ENCODE data around the gene GALNT4.

GALNT4 gene

GRCh38 chr12:89538897-89539296, 14.3 kb upstream of the GALNT4 start:
- H3K27ac ChIP-seq = no peak overlapping the region
- ChIA-PET CTCF (interaction anchor here (0.6 kb wide), 1 partner anchor 92 kb away, joined by 3 read pairs; no protein-coding TSS in a partner anchor), POLR2A (ENCODE audit: low non-redundant PET) (no interaction called here)
- TF ChIP-seq CTCF (conservative IDR thresholded peaks at IDR 0.05; ENCODE audit: low read depth) = no peak
- no peak for DNase-seq (ENCODE audit: low spot score)

- POLR2A ChIA-PET (ENCODE audit: low non-redundant PET) = no interaction called here
Measured at GRCh38 chr12:89537389-89537788, 12.8 kb upstream of the GALNT4 start.

DNA sequence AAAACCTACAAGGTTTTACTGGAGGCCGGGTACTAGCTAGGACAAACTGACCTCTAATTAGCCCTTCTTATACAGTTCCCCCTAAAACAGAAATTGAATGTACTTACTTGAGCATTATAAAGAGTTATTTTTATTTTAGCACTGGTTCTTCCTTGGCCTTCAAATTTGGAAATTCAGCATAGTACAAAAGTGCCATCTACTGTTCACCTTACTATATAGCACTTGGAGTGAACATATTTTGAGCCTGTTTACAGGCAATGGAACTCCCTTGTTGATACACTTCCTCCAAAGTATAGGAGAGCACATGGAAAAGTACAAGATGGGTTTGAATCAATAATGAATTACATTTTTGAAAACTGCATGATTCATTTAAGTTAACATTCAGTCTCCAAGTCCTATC, 5.1 kb upstream of the GALNT4 start:
- TF ChIP-seq CTCF (conservative IDR thresholded peaks at IDR 0.05; ENCODE audit: low read depth) = peak; percentile 77
- no peak overlapping the region for H3K27ac ChIP-seq
- ChIA-PET CTCF (interaction anchor here (0.7 to 1.1 kb wide), 3 partner anchors 14 to 68 kb away, joined by 3 to 4 read pairs (median 3); no protein-coding TSS in a partner anchor), POLR2A (ENCODE audit: low non-redundant PET) (no interaction called here)
- peak; percentile 55 for DNase-seq (ENCODE audit: low spot score)

More at GRCh38 chr12:89537389-89537788, 12.8 kb upstream of the GALNT4 start:
- DNase-seq (ENCODE audit: low spot score) = no peak
- CTCF ChIA-PET = no interaction called here
- H3K27ac ChIP-seq = no peak overlapping the region
- TF ChIP-seq CTCF (conservative IDR thresholded peaks at IDR 0.05; ENCODE audit: low read depth) = no peak

- no peak for DNase-seq (ENCODE audit: low spot score)
- ChIA-PET POLR2A (ENCODE audit: low non-redundant PET) (no interaction called here), CTCF (interaction anchor here (0.6 to 1.5 kb wide), 3 partner anchors 15 to 509 kb away, joined by 4 to 5 read pairs (median 4); no protein-coding TSS in a partner anchor)
- H3K27ac ChIP-seq = no peak overlapping the region
- no peak for TF ChIP-seq CTCF (conservative IDR thresholded peaks at IDR 0.05; ENCODE audit: low read depth)
Measured at GRCh38 chr12:89528434-89528833, 3.8 kb upstream of the GALNT4 start.

GRCh38 chr12:89525824-89526770, 1.5 kb upstream of the GALNT4 start, which contains the start of gene POC1B:
Gene POC1B, minus strand, starts transcription at chr12:89526047. Its CDS starts 152 bp downstream, at chr12:89525895.
- CTCF ChIA-PET = interaction anchor here (0.6 to 1.9 kb wide), 4 partner anchors 46 to 971 kb away, joined by 4 to 10 read pairs (median 8); no protein-coding TSS in a partner anchor
- POLR2A ChIA-PET (ENCODE audit: low non-redundant PET) = interaction anchor here (0.7 kb wide), 1 partner anchor 35 kb away, joined by 3 read pairs; no protein-coding TSS in a partner anchor
- peak within 1 kb of the TSS; percentile 90 for H3K27ac ChIP-seq
- peak; percentile 84 for DNase-seq (ENCODE audit: low spot score)
- TF ChIP-seq CTCF (conservative IDR thresholded peaks at IDR 0.05; ENCODE audit: low read depth) = no peak

DNA sequence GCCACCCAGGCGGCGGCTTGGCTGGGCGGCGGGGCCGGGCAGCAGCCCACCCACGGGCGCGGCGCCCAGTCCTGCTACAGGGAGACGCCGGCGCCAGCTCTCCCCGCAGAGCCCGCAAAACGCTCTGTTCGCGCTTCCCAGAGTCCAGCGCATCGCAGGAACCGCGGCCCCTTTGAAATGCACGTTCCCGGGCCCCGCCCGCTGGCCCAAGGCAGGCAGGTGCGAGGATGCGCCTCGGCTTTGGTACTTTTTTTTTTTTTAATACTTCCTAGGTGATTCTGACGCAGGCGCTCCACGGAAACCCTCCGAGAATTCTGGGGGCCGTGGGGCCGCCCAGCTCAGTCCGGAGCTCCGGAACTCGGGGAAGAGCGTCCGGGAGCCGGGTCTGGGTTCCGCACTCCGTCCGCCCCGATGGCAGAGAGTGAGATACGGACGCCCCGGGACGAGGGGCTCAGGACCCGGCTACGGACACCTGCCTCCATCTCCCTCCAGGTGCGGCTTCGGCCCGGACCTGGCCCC, 768 bp upstream of the GALNT4 start:
- POLR2A ChIA-PET (ENCODE audit: low non-redundant PET) = interaction anchor here (0.7 to 1.3 kb wide), 2 partner anchors 34 to 173 kb away, joined by 3 read pairs; partner anchors contain the start of gene DUSP6
- no peak for TF ChIP-seq CTCF (conservative IDR thresholded peaks at IDR 0.05; ENCODE audit: low read depth)
- CTCF ChIA-PET = interaction anchor here (0.6 to 1.9 kb wide), 5 partner anchors 10 to 971 kb away, joined by 3 to 10 read pairs (median 3); no protein-coding TSS in a partner anchor
- peak; percentile 26 for DNase-seq (ENCODE audit: low spot score)
- H3K27ac ChIP-seq = peak overlapping the region; percentile 90

All from RWPE1 (cell line).